H1 (cell line): ENCODE measurements around the gene RGS9BP. TPM values are rescaled to one million over a fixed set of nuclear protein-coding genes. Genes with fewer than 3 reads are reported as not detected.

Experiments used
- CHD7 ChIP-seq: fragments of 300-600 bp; sonication (generic); IDR thresholded peaks from 2 replicates; pipeline ENCODE4 v1.7.1; 2012; ENCODE audit warnings: low read length, moderate library complexity, mild to moderate bottlenecking, inconsistent platforms; ENCODE audit not compliant: insufficient replicate concordance
- E2F6 ChIP-seq: IDR thresholded peaks from 2 replicates; pipeline ENCODE4 v1.6.1; 2012; ENCODE audit warnings: inconsistent platforms
- EZH2 ChIP-seq: fragments of 200-600 bp; sonication (generic); IDR thresholded peaks from 2 replicates; pipeline ENCODE4 v1.7.1; 2012; ENCODE audit warnings: low read depth, mild to moderate bottlenecking, moderate library complexity, low read length, inconsistent platforms; ENCODE audit not compliant: severe bottlenecking
- KDM5A ChIP-seq: fragments of 200-600 bp; IDR thresholded peaks from 2 replicates; pipeline ENCODE4 v1.7.1; 2012; ENCODE audit warnings: mild to moderate bottlenecking, low read length, inconsistent platforms, mixed read lengths
- POU5F1 ChIP-seq: IDR thresholded peaks from 2 replicates; pipeline ENCODE4 v1.6.1; 2011; ENCODE audit warnings: low read depth, mild to moderate bottlenecking, low read length, moderate library complexity
- RAD21 ChIP-seq, 2 experiments: IDR thresholded peaks in 1 of 2; conservative IDR thresholded peaks in 1 of 2; 2 replicates each; pipeline ENCODE4 v1.6.1; 2011; ENCODE audit warnings: low read depth in 2 of 2, low read length in 2 of 2, improper control_type of control experiment in 1 of 2, inconsistent platforms in 1 of 2, mild to moderate bottlenecking in 1 of 2, moderate library complexity in 1 of 2
- RFX5 ChIP-seq: IDR thresholded peaks from 2 replicates; pipeline ENCODE4 v1.6.1; 2011; ENCODE audit warnings: low read depth, low read length, improper control_type of control experiment, borderline replicate concordance
- TAF1 ChIP-seq: IDR thresholded peaks from 2 replicates; pipeline ENCODE4 v1.6.1; 2011; ENCODE audit warnings: mild to moderate bottlenecking, low read depth, low read length
- TAF7 ChIP-seq: optimal IDR thresholded peaks from 2 replicates; pipeline ENCODE3; 2011; ENCODE audit warnings: low read depth, mild to moderate bottlenecking, inconsistent platforms, low read length, moderate library complexity, borderline replicate concordance
- polyA plus RNA-seq, 7 experiments: library from polyadenylated mRNA; depleted of rRNA in 3 of 7; stranded (reverse) in 5 of 7; unstranded in 2 of 7; fragments of >200 nt in 5 of 7; fragments of 200-250 nt in 2 of 7; gene quantifications; 1 replicate in 5 of 7; 2 replicates in 1 of 7; 4 replicates in 1 of 7; pipeline versions ENCODE4 v1.2.1 to v1.2.3, GENCODE V29; 2011 to 2013; ENCODE audit warnings: missing spikeins in 2 of 7, mixed read lengths in 2 of 7
- total RNA-seq: library from RNA; stranded (reverse); fragmentation: NEBNext Ultra II Directional; extraction: Animal tissue kit (Norgen Biotek cat#: 25700); gene quantifications from 2 replicates; pipeline ENCODE4 v1.2.1, GENCODE V29; 2021

The RGS9BP gene
- total and polyA plus RNA-seq, 2 of the 8 experiments (the other 6 are each of a cell fraction or from before 2014, with no cell fraction given), result 0.11 to 0.26 TPM

- TF ChIP-seq TAF7 (no peak), RAD21 (IDR thresholded peaks at IDR 0.05 in 1 of 2, conservative IDR thresholded peaks at IDR 0.05 in 1 of 2; ENCODE audit: low read depth in 2 of 2, low read length in 2 of 2) (no peak), E2F6 (peak; percentile 33; the same call in 1 of the 2 replicates), POU5F1 (no peak), KDM5A (no peak), CHD7 (no peak), EZH2 (no peak), RFX5 (no peak), TAF1 (peak; percentile 74)
Measured at GRCh38 chr19:32674931-32675719, 523 bp upstream of the RGS9BP start, which contains the start of gene ANKRD27 (continued).
